K562 (cell line): ENCODE results near the gene EVC. TPM values are rescaled to one million over a fixed set of nuclear protein-coding genes. Genes with fewer than 3 reads are reported as not detected.

Source experiments
- ATAC-seq: fragments of 200-7000 bp; cut with Tn5 transposase; 3 replicates; pipeline ENCODE4 v1.9.1; 2020; ENCODE audit warnings: moderate library complexity
- BruUV-seq: library from RNA; stranded (reverse); fragments of 400-500 nt; replicated peaks from 2 replicates; lab custom pipeline; 2021; lab: Mats Ljungman, UMichigan
- CTCF ChIA-PET: fragments of 300-600 bp; formaldehyde crosslinking; extraction: SDS; loops from one replicate; lab custom pipeline; 2021; ENCODE audit warnings: low intra/inter-chr PET ratio; lab: Yijun Ruan, JAX
- POLR2A ChIA-PET: fragments of 300-600, 350-650 bp; sonication (Branson Sonifier 250); formaldehyde crosslinking; extraction: SDS; loops from one replicate; lab custom pipeline; 2021; ENCODE audit warnings: antibody characterized with exemption, inconsistent platforms; lab: Yijun Ruan, JAX
- DNase-seq, 4 experiments: peaks; one replicate each; pipeline versions ENCODE4 v3.0.0 to v3.0.0-alpha.2; 2011 to 2018; ENCODE audit warnings: low spot score in 3 of 4, mixed read lengths in 3 of 4; ENCODE audit errors: extremely low read depth in 1 of 4
- FAIRE-seq: peaks from 2 replicates; lab custom pipeline; 2011; peaks lifted over from hg19 to GRCh38; lab: Jason Lieb, UNC
- H2AFZ ChIP-seq: 2 replicates; pipeline ENCODE4 v1.6.0; 2011; ENCODE audit warnings: low read depth, low read length, control low read depth, inconsistent platforms
- H3K27ac ChIP-seq: fragments of 200-600 bp; 3 replicates; pipeline ENCODE4 v1.8.0; 2011; ENCODE audit warnings: low read depth, mild to moderate bottlenecking, control low read depth, inconsistent platforms, low read length, moderate library complexity, mixed read lengths; ENCODE audit errors: extremely low read depth
- H3K27me3 ChIP-seq, 2 experiments: fragments of 300-600 bp in 1 of 2; 2 replicates in 1 of 2; 3 replicates in 1 of 2; pipeline versions ENCODE4 v1.6.0 to v1.8.0; 2011; ENCODE audit warnings: inconsistent platforms in 2 of 2, low read length in 2 of 2, mild to moderate bottlenecking in 1 of 2, mixed read lengths in 1 of 2, moderate library complexity in 1 of 2; ENCODE audit not compliant: control insufficient read depth in 2 of 2, insufficient read depth in 2 of 2
- H3K36me3 ChIP-seq: fragments of 300-600 bp; 3 replicates; pipeline ENCODE4 v1.8.0; 2011; ENCODE audit warnings: mild to moderate bottlenecking, low read length, inconsistent platforms; ENCODE audit not compliant: control insufficient read depth, insufficient read depth
- H3K4me1 ChIP-seq, 2 experiments: fragments of 200-600 bp in 1 of 2; replicated peaks in 1 of 2; 2 replicates in 1 of 2; 3 replicates in 1 of 2; pipeline versions ENCODE4 v1.5.1 to v1.8.0; 2011; ENCODE audit warnings: inconsistent platforms in 2 of 2, low read length in 2 of 2, mild to moderate bottlenecking in 1 of 2, mixed read lengths in 1 of 2, moderate library complexity in 1 of 2; ENCODE audit not compliant: control insufficient read depth in 2 of 2, insufficient read depth in 2 of 2
- H3K4me2 ChIP-seq: 2 replicates; pipeline ENCODE4 v1.6.1; 2011; ENCODE audit warnings: low read length, control low read depth, inconsistent platforms, mixed read lengths; ENCODE audit not compliant: insufficient read depth
- H3K4me3 ChIP-seq: fragments of 200-600 bp; sonication (generic), shearing (Covaris generic); 2 replicates; pipeline ENCODE4 v1.5.1; 2016; ENCODE audit warnings: control low read depth, inconsistent platforms
- H3K79me2 ChIP-seq: fragments of 200-600 bp; 3 replicates; pipeline ENCODE4 v1.8.0; 2011; ENCODE audit warnings: low read length, inconsistent platforms; ENCODE audit not compliant: control insufficient read depth, insufficient read depth
- H3K9ac ChIP-seq, 2 experiments: 2 replicates each; pipeline versions ENCODE4 v1.6.0 to v1.6.1; 2011; ENCODE audit warnings: low read depth in 2 of 2, low read length in 2 of 2, control low read depth in 1 of 2, inconsistent platforms in 1 of 2, mild to moderate bottlenecking in 1 of 2, mixed read lengths in 1 of 2; ENCODE audit not compliant: insufficient read depth in 1 of 2
- H3K9me1 ChIP-seq: one replicate; pipeline ENCODE4 v1.6.0; 2011; ENCODE audit warnings: inconsistent platforms, mild to moderate bottlenecking, low read length, moderate library complexity; ENCODE audit not compliant: control insufficient read depth, insufficient read depth
- H3K9me3 ChIP-seq: replicated peaks from 2 replicates; pipeline ENCODE4 v1.5.1; 2011; ENCODE audit warnings: low read depth, low read length, inconsistent platforms; ENCODE audit not compliant: control insufficient read depth, insufficient read depth
- H4K20me1 ChIP-seq: replicated peaks from 2 replicates; pipeline ENCODE4 v1.6.1; 2011; ENCODE audit warnings: low read length, inconsistent platforms, mixed read lengths; ENCODE audit not compliant: control insufficient read depth, insufficient read depth
- CBX5 ChIP-seq: IDR thresholded peaks from 2 replicates; pipeline ENCODE4 v1.6.1; 2014; ENCODE audit warnings: low read depth, borderline replicate concordance
- RBM25 ChIP-seq: fragments of 200-400 bp; formaldehyde crosslinking; IDR thresholded peaks from 2 replicates; pipeline ENCODE4 v1.6.1; 2018; ENCODE audit warnings: low read length, low read depth, moderate library complexity; ENCODE audit not compliant: severe bottlenecking
- WGBS: fragments of 100-300 bp; shearing (Covaris generic); methylation state at CpG from one replicate; pipeline ENCODE4 v1.1.6; 2016; ENCODE audit warnings: low coverage, mixed read lengths; ENCODE audit not compliant: insufficient coverage; ENCODE audit errors: missing lambda C conversion rate; 5-methylcytosine and 5-hydroxymethylcytosine counted together
- in situ Hi-C: fragments of 300-500 bp; cut with MboI; formaldehyde crosslinking; loops from 4 replicates; pipeline ENCODE4 v1.15.0; 2018; ENCODE audit warnings: inconsistent platforms, mixed read lengths
- intact Hi-C: fragments of 100-400 bp; cut with micrococcal nuclease; formaldehyde crosslinking; loops from 2 replicates; pipeline ENCODE4 v1.14.2; 2022
- polyA plus RNA-seq, 8 experiments: library from polyadenylated mRNA; depleted of rRNA in 4 of 8; stranded (reverse) in 5 of 8; unstranded in 3 of 8; fragments of >200 nt; fragmentation: Nextera tagmentation in 2 of 8; fragmentation: Illumina TruSeq in 1 of 8; extraction: Ambion mirVana in 2 of 8; extraction: Trizol in 1 of 8; gene quantifications; 2 replicates each; pipeline versions ENCODE4 v1.2.1 to v1.2.3, GENCODE V29; 2011 to 2014; ENCODE audit warnings: inconsistent platforms in 1 of 8, missing spikeins in 1 of 8
- total RNA-seq, 7 experiments: library from RNA; depleted of rRNA in 6 of 7; stranded (reverse); fragments of >200 nt in 6 of 7; fragmentation: Illumina TruSeq in 2 of 7; extraction: Trizol in 2 of 7; gene quantifications; 2 replicates each; pipeline versions ENCODE4 v1.2.1 to v1.2.3, GENCODE V29; 2011 to 2021; ENCODE audit warnings: low replicate concordance in 1 of 7
- TF ChIP-seq, protein P1 (sequence below): fragments of 250-450 bp; sonication (Bioruptor Pico); IDR thresholded peaks from 2 replicates; pipeline ENCODE4 v1.8.0; 2022; ENCODE audit warnings: inconsistent platforms
- TF ChIP-seq, protein P2 (sequence below): sonication (generic); formaldehyde crosslinking; IDR thresholded peaks from 2 replicates; pipeline ENCODE4 v1.8.0; 2023; ENCODE audit warnings: mild to moderate bottlenecking, missing genetic modification reagents
- TF ChIP-seq, protein P3 (sequence below): fragments of 450-650 bp; conservative IDR thresholded peaks from 2 replicates; pipeline ENCODE4 v1.6.1; 2016; ENCODE audit warnings: missing genetic modification characterization, low read depth, mild to moderate bottlenecking, missing compliant biosample characterization, moderate library complexity

Gene EVC
- total and polyA plus RNA-seq, 9 of the 15 experiments (the other 6 are each of a cell fraction or from before 2014, with no cell fraction given) = 0.03 to 3.2 (median 1.1) TPM

DNA sequence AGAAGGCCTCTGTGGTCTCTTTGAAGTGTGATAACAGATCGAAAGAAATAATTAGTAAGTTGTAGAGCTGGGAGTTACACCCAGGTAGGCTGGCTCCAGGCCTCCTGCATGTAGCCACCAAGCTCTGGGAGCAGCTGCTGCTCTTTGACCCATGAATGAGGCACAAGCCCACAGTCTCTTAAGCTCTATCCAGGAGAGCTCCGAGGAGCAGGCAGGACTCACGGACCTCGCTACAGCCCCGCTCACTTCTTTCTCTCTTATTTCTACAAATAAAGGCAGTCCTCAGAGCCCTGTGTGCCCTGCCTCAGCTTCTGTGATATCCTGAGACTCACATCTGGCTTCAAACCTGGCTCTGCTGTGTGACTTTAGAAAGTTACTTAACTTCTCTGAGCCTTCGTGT lies 86.9 kb downstream of the EVC start:
- TF ChIP-seq, protein P1, sequence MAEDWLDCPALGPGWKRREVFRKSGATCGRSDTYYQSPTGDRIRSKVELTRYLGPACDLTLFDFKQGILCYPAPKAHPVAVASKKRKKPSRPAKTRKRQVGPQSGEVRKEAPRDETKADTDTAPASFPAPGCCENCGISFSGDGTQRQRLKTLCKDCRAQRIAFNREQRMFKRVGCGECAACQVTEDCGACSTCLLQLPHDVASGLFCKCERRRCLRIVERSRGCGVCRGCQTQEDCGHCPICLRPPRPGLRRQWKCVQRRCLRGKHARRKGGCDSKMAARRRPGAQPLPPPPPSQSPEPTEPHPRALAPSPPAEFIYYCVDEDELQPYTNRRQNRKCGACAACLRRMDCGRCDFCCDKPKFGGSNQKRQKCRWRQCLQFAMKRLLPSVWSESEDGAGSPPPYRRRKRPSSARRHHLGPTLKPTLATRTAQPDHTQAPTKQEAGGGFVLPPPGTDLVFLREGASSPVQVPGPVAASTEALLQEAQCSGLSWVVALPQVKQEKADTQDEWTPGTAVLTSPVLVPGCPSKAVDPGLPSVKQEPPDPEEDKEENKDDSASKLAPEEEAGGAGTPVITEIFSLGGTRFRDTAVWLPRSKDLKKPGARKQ (CRISPR knock-in tag) = no peak
- TF ChIP-seq RBM25 = peak; percentile 42
- Histone ChIP-seq H3K9me3 (no peaks in the 10 kb centered on the region), H3K4me2 (no peak overlapping the region), H3K79me2 (no peaks in the 10 kb centered on the region), H3K4me3 (no peak overlapping the region), H3K9ac (no peak overlapping the region), H4K20me1 (no peaks in the 10 kb centered on the region), H3K4me1 (no peaks in the 10 kb centered on the region), H2AFZ (no peak overlapping the region), H3K36me3 (no peaks in the 10 kb centered on the region), H3K9me1 (no peaks in the 10 kb centered on the region), H3K27me3 (peaks cover 0 to 16% of the 10 kb centered on the region in 2 experiments; a peak in 1 of 5 replicates), H3K27ac (no peak overlapping the region)
- FAIRE-seq (no peak), ATAC-seq (no peak), DNase-seq (no peak)
- ChIA-PET CTCF (no interaction called here), POLR2A (interaction anchor here (0.5 kb wide), 1 partner anchor 93 kb away, joined by 3 read pairs; no protein-coding TSS in a partner anchor)
- WGBS = 12% methylated on average over 6 of the region's 6 CpGs
- BruUV-seq = no TSS peak
- in situ Hi-C loops (loop anchor here (10.0 kb wide), 1 partner anchor 403 kb away; no protein-coding TSS in a partner anchor), intact Hi-C loops (no loop called here)

DNA sequence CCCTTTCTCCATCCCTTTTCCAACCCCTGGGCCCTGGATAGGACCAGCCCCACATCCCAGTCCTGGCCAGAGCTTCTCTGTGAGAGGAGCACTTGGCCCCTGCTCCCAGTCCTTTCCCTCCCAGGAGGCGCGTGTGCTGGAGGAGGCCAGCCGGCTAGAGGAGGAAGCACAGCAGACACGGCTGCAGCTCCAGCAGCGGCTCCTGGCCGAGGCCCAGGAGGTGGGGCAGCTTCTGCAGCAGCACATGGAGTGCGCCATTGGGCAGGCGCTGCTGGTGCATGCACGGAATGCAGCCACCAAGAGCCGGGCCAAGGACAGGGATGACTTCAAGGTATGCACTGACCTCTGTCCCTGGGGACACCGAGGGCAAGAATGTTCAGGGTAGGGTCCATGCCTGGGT lies 87.5 kb downstream of the EVC start:
- WGBS = 10% methylated on average over 11 of the region's 11 CpGs
- in situ Hi-C loops = loop anchor here (10.0 kb wide), 1 partner anchor 404 kb away; no protein-coding TSS in a partner anchor
- ATAC-seq = no peak

More for the DNA sequence above, 87.5 kb downstream of the EVC start:
- Histone ChIP-seq H3K27ac (no peak overlapping the region), H3K36me3 (no peaks in the 10 kb centered on the region), H4K20me1 (no peaks in the 10 kb centered on the region), H3K9me3 (no peaks in the 10 kb centered on the region), H3K79me2 (no peaks in the 10 kb centered on the region), H2AFZ (no peak overlapping the region), H3K4me1 (no peaks in the 10 kb centered on the region), H3K27me3 (peaks cover 0 to 16% of the 10 kb centered on the region in 2 experiments; a peak in 1 of 5 replicates), H3K4me3 (no peak overlapping the region), H3K9me1 (no peaks in the 10 kb centered on the region), H3K4me2 (no peak overlapping the region), H3K9ac (no peak overlapping the region)
- no TSS peak for BruUV-seq
- intact Hi-C loops = no loop called here
- no peak for FAIRE-seq
- POLR2A ChIA-PET = interaction anchor here (0.5 kb wide), 1 partner anchor 94 kb away, joined by 3 read pairs; no protein-coding TSS in a partner anchor
- CTCF ChIA-PET = no interaction called here
- TF ChIP-seq, protein P2, sequence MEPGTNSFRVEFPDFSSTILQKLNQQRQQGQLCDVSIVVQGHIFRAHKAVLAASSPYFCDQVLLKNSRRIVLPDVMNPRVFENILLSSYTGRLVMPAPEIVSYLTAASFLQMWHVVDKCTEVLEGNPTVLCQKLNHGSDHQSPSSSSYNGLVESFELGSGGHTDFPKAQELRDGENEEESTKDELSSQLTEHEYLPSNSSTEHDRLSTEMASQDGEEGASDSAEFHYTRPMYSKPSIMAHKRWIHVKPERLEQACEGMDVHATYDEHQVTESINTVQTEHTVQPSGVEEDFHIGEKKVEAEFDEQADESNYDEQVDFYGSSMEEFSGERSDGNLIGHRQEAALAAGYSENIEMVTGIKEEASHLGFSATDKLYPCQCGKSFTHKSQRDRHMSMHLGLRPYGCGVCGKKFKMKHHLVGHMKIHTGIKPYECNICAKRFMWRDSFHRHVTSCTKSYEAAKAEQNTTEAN (CRISPR knock-in tag) = no peak
- TF ChIP-seq, protein P3, sequence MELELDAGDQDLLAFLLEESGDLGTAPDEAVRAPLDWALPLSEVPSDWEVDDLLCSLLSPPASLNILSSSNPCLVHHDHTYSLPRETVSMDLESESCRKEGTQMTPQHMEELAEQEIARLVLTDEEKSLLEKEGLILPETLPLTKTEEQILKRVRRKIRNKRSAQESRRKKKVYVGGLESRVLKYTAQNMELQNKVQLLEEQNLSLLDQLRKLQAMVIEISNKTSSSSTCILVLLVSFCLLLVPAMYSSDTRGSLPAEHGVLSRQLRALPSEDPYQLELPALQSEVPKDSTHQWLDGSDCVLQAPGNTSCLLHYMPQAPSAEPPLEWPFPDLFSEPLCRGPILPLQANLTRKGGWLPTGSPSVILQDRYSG = no peak
- no peak for TF ChIP-seq CBX5
- DNase-seq = no peak
